ENCODE measurements around the gene SLC6A20.

DNA sequence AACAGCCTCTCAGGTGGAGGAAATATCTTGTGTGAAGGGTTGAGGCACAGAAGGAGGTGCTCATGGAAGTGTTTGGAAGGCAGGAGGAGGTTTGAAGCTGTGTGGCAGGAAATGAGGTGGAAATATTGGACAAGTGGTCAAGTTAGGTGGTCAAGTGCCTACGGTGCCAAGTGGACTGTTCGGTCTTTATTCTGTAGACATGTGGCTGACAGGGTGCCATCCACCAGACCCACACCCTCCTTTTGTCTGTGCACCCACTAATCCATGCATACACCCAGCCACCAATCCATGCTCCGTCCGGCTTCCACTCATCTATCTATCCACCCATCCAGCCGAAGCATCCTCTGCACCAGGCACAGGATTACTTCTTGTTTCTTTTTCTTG is 2.2 kb downstream of the SLC6A20 start:
- TF ChIP-seq, protein P1, sequence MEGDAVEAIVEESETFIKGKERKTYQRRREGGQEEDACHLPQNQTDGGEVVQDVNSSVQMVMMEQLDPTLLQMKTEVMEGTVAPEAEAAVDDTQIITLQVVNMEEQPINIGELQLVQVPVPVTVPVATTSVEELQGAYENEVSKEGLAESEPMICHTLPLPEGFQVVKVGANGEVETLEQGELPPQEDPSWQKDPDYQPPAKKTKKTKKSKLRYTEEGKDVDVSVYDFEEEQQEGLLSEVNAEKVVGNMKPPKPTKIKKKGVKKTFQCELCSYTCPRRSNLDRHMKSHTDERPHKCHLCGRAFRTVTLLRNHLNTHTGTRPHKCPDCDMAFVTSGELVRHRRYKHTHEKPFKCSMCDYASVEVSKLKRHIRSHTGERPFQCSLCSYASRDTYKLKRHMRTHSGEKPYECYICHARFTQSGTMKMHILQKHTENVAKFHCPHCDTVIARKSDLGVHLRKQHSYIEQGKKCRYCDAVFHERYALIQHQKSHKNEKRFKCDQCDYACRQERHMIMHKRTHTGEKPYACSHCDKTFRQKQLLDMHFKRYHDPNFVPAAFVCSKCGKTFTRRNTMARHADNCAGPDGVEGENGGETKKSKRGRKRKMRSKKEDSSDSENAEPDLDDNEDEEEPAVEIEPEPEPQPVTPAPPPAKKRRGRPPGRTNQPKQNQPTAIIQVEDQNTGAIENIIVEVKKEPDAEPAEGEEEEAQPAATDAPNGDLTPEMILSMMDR (IDR thresholded peaks at IDR 0.05): no peak
- no peak for TF ChIP-seq POLR2A (IDR thresholded peaks at IDR 0.05)
